AG04450 (cell line): ENCODE measurements around the gene NUP42. TPM values are rescaled to one million over a fixed set of nuclear protein-coding genes. Genes with fewer than 3 reads are reported as not detected.
"Not testable (repeated sequence)": the region's sequence is repeated elsewhere in the genome, so short reads cannot be mapped to it uniquely, and the experiment has no call there.

Source experiments
- CTCF ChIA-PET: fragments of 300-600, 350-600 bp; formaldehyde crosslinking; extraction: SDS; loops from one replicate; lab custom pipeline; 2022; ENCODE audit warnings: antibody characterized with exemption, inconsistent platforms; lab: Charles Lee
- POLR2A ChIA-PET: fragments of 350-600 bp; formaldehyde crosslinking; extraction: SDS; loops from one replicate; lab custom pipeline; 2021; ENCODE audit warnings: antibody characterized with exemption, inconsistent platforms; lab: Yijun Ruan, JAX
- DNase-seq: peaks from one replicate; pipeline ENCODE4 v3.0.0-alpha.2; 2011; ENCODE audit warnings: low read depth, low spot score
- H3K27ac ChIP-seq: one replicate; pipeline ENCODE4 v1.5.1; 2012; ENCODE audit warnings: low read depth, low read length, control low read depth
- H3K27me3 ChIP-seq: one replicate; pipeline ENCODE4 v1.6.0; 2012; ENCODE audit warnings: low read length; ENCODE audit not compliant: control insufficient read depth, insufficient read depth
- H3K4me3 ChIP-seq: 2 replicates; pipeline ENCODE4 v1.5.1; 2011; ENCODE audit warnings: mild to moderate bottlenecking, low read depth, low read length, control low read depth
- H3K9me3 ChIP-seq: 2 replicates; pipeline ENCODE4 v1.5.1; 2012; ENCODE audit warnings: low read length; ENCODE audit not compliant: control insufficient read depth, insufficient read depth
- polyA plus RNA-seq: library from polyadenylated mRNA; depleted of rRNA; stranded (reverse); fragments of >200 nt; gene quantifications from 2 replicates; pipeline ENCODE4 v1.2.3, GENCODE V29; 2011
- TF ChIP-seq, protein P1 (sequence below): IDR thresholded peaks from 2 replicates; pipeline ENCODE4 v1.5.1; 2011; ENCODE audit warnings: low read depth, low read length, control low read depth, inconsistent platforms

Gene NUP42
- polyA plus RNA-seq, 1 experiment, result 17.4 TPM

GRCh38 chr7:23218196-23218595, 36.3 kb downstream of the NUP42 start:
- peaks cover 15% of the 10 kb centered on the region for H3K27me3 ChIP-seq
- H3K4me3 ChIP-seq, result no peak overlapping the region
- ChIA-PET POLR2A (no interaction called here), CTCF (interaction anchor here (1.0 kb wide), 1 partner anchor 55 kb away, joined by 3 read pairs; no protein-coding TSS in a partner anchor)
- H3K9me3 ChIP-seq, result no peaks in the 10 kb centered on the region
- no peak overlapping the region for H3K27ac ChIP-seq
- TF ChIP-seq, protein P1, sequence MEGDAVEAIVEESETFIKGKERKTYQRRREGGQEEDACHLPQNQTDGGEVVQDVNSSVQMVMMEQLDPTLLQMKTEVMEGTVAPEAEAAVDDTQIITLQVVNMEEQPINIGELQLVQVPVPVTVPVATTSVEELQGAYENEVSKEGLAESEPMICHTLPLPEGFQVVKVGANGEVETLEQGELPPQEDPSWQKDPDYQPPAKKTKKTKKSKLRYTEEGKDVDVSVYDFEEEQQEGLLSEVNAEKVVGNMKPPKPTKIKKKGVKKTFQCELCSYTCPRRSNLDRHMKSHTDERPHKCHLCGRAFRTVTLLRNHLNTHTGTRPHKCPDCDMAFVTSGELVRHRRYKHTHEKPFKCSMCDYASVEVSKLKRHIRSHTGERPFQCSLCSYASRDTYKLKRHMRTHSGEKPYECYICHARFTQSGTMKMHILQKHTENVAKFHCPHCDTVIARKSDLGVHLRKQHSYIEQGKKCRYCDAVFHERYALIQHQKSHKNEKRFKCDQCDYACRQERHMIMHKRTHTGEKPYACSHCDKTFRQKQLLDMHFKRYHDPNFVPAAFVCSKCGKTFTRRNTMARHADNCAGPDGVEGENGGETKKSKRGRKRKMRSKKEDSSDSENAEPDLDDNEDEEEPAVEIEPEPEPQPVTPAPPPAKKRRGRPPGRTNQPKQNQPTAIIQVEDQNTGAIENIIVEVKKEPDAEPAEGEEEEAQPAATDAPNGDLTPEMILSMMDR, result no peak
- DNase-seq, result no peak

GRCh38 chr7:23220690-23221305, 39.0 kb downstream of the NUP42 start:
- TF ChIP-seq, protein P1, result no peak
- H3K27me3 ChIP-seq, result peaks cover 13% of the 10 kb centered on the region
- H3K9me3 ChIP-seq, result no peaks in the 10 kb centered on the region
- no peak overlapping the region for H3K4me3 ChIP-seq
- DNase-seq, result no peak
- CTCF ChIA-PET, result no interaction called here
- H3K27ac ChIP-seq, result no peak overlapping the region
- POLR2A ChIA-PET, result no interaction called here

DNA sequence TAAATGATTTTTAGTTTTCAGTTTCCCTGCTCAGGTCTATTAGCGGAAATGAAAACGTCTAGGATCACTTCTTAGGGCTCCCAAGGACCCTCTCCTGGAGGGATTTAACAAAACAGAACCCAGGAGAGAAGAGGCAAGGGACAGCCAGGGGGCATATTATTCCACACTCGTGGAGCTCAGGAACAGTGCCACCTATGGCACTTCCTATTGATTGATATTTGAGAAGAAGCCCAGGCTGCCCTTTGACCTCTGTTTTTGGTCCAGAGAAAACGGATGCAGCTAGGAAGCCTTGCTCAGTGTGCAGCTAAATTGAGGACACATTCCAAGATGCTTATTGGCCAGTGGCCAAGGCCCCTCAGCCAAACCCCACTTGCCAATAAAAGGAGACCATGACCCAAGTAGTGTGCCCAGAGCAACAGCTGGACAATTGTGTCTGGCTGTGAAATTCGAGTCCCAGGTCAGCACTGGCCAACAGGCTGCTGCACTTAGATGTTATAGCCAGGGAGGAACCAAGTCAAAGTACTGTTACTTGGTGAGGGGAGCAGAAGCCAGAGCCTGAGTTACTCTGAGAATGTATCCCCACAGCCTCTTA, 40.7 kb downstream of the NUP42 start:
- no peaks in the 10 kb centered on the region for H3K9me3 ChIP-seq
- TF ChIP-seq, protein P1, result no peak
- no peak for DNase-seq
- POLR2A ChIA-PET, result no interaction called here
- CTCF ChIA-PET, result interaction anchor here (0.7 kb wide), 1 partner anchor 40 kb away, joined by 3 read pairs; no protein-coding TSS in a partner anchor
- peaks cover 15% of the 10 kb centered on the region for H3K27me3 ChIP-seq
- no peak overlapping the region for H3K4me3 ChIP-seq
- no peak overlapping the region for H3K27ac ChIP-seq

- H3K27me3 ChIP-seq, result peaks cover 12% of the 10 kb centered on the region
- H3K27ac ChIP-seq, POLR2A ChIA-PET, CTCF ChIA-PET, H3K9me3 ChIP-seq, DNase-seq, H3K4me3 ChIP-seq: not testable (repeated sequence)
These were observed 42.5 kb downstream of the NUP42 start for GRCh38 chr7:23224364-23224763.

DNA sequence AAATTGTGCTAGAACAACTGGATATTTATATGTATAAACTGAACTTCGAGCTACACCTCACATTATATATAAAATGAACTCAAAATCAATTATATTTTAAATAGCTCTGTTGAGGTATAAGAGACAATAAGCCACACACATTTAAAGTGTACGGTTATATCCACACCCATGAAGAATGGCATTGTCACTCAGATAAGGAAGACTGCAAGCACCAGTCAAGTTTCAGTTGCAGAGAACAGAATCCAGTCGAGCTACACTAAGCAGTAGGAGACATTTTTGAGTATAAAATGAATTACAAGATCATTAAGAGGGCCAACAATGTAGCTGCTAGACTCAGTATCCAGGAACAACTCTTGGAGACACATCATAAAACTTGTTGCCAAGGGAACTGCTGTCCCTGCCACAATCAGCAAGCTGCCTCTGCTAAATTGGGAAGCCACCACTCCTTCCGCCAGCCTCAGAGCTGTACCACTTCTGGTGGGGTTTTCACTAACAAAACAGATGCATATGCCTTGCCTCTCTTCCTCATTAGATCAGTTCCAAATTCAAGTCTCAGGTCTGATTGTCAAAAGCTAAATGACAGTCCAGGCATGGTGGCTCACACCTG, 45.1 kb downstream of the NUP42 start:
- DNase-seq, result no peak
- CTCF ChIA-PET, result interaction anchor here (0.8 kb wide), 1 partner anchor 16 kb away, joined by 4 read pairs; no protein-coding TSS in a partner anchor
- POLR2A ChIA-PET, result no interaction called here
- H3K4me3 ChIP-seq, result no peak overlapping the region
- TF ChIP-seq, protein P1, result no peak
- H3K27me3 ChIP-seq, result peaks cover 2% of the 10 kb centered on the region
- H3K9me3 ChIP-seq, result no peaks in the 10 kb centered on the region
- H3K27ac ChIP-seq, result no peak overlapping the region
